A549 treated with DMSO at 1 μM for 4 hours (cell line): ENCODE data around the gene FIS1. TPM values are rescaled to one million over a fixed set of nuclear protein-coding genes. Genes with fewer than 3 reads are reported as not detected.

Experiments used
- total RNA-seq: library from RNA; stranded (reverse); fragments of 200-300 nt; extraction: Qiagen RNA extraction; gene quantifications from 5 replicates; pipeline ENCODE4 v1.2.3, GENCODE V29; 2022; ENCODE audit warnings: low read depth

The FIS1 gene
- total RNA-seq: 132 to 143 TPM (median 139 TPM) in 5 replicates

DNA sequence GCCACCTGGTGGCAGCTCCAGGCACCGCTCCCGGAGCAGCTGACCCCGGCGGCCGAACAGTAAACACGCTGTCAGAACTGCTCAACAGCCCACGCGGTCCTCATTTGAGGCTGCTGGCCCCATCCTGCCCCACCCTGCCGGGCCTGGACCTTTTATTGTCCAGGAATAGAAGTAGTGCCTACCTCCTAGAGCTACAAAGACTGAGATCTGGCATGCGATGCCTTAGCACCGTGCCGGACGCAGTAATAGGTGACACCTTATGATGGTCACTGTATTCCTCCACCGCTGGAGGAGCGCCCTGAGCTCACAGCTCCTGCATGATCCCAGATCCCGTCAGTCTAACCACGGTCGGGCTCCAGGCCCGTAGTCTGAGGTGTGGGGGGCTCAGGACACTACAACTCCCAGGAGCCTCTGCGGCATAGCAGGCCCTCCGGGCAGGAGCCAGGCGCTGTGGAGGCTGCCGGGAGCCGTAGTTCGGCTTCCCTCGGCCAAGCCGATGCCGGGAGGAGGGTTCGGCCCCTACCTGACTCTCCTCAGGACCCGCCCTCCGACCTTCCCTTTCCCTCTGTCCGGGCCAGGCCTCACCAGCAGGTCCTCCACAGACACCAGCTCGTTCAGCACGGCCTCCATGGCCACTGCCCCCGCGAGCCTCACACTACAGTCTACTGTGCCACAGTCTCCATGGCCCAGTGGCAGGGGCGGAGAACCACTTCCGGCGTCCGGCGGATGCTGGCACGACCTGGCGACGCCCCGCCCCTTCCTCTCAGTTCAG, at the start of gene FIS1:
Gene FIS1, minus strand, starts transcription at position 707 of the 772 bp plus-strand sequence. Its CDS starts 77 bp downstream, at position 630.

DNA sequence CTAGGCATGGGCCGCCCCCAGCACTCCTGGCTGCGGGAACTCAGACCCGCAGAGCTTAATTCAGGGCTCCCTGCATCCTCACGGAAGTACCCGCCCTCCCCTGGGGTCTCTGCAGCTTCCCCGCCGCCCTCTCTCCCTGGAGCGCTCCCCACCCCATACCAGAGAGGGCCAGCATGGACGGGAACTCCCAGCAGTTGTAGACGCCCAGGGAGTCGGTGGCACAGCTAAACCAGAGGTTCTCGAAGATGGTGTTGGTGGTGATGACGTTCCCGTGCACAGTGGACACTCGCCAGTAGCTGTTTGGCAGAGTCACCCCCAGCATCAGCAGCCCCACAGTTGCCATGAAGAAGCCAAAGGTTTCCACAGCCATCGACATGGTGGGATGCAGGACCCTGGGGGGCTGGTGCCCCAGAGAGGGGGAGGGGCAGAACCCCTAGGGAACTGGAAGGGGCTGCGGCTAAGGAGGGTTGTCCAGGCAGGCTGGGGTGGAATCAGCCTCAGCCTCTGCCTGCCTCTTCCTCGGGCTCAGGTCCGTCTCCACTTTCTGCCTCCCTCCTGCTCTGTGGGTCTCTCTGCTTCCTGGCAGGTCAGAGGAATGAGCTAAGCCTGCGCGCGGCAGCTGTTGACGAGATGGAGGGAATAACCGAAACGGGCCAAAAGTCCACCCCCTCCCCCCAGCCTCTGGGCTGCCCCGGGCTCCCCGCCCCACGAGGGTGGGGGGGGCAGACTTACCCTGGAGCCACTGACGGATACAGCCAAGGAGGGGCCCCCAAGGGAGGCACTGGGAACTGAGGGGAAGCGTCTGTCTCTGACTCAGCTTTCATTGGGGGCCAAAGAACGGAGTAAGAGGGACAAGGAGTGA, 7.4 kb downstream of the FIS1 start, which contains the start of gene CLDN15:
Gene CLDN15, minus strand, starts transcription at position 597 of the 862 bp plus-strand sequence. Its CDS starts 221 bp downstream, at position 376.

DNA sequence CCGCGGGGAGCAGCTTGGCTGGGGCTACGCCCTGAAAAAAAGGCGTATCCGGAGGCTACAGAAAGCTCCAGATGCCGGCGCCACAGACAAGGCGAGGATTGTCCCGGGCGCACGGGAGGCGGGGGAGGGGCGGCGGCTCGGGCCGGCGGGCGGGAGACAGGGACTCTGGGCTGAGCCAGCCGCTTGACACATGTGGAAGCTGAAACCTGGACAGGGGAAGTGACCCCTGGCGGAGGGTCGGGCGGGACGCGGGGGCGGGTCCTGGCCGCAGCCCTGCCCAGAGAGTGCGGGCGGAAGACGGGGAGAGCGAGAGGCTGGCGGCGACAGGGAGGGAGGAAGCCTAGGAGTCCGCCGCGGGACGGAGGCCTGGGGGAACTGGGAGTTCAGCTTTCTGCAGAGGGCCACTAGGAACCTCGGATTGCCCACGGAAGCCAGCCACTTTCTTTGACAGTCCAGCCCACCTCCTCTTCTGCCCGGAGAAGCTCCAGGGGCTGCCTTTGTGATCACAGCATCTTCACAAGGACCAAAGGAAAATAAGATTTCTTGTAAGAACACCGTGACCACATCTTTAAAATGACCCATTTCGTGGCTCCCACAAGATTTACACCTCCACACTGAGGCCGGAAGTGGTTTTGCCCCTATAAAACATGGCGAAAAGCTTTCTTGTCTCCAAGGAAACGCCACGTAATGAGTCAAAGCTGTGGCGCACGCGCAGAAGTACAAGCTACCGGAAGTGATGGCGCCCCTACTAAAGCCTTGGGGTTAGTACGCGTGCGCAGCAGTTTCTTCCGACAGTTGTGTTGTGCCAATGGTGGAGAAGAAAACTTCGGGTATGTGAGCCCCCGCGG, 27.3 kb downstream of the FIS1 start, which contains the start of the genes PLOD3 and ZNHIT1:
Gene PLOD3, minus strand, starts transcription at position 194 of the 848 bp plus-strand sequence. CDS start 307 bp downstream, outside the sequence.
Gene ZNHIT1, plus strand, starts transcription at position 778 of the 848 bp plus-strand sequence. Its CDS starts 31 bp downstream, at position 809.

DNA sequence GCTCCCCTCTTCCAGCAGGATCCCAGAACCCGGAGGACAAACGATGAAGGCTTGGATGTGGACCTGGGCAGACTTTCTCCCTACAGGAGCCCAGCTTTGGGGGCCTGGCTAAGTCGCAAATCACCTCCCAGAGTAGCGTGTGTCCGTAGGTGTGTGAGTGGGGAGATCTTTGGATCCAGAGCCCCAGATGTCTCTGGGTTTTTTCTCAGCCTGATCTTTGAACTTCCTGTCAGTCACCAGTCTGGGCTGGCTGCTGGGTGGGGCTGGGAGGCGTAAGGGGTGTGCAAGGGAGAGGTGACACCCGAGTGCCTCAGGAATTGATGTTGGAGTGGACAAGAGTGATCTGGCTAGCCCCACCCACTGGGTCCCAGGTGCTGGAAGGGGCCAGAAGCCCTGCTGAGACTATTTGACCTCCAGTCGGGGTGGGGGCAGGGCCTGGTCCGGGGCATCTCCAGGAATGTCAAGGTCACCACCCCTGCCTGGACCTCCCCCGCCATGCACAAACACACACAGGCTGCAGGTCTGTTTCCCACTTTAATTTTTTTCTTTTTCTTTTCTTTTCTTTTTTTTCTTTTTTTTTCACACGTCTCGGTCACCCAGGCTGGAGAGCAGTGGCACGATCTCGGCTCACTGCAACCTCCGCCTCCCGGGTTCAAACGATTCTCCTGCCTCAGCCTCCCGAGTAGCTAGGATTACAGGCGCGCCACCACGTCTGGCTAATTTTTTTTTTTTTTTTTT, 43.9 kb downstream of the FIS1 start, which contains the start of gene MOGAT3:
Gene MOGAT3, minus strand, starts transcription at position 175 of the 738 bp plus-strand sequence. CDS start 182 bp downstream, outside the sequence.

Other genes with a start within 250 kb of the FIS1 start
- gene MUC17, start 225.0 kb downstream of the FIS1 start, total RNA-seq: 0.01 to 0.05 TPM (median 0.02 TPM) in 5 replicates
- gene TRIM56, start 159.6 kb downstream of the FIS1 start, total RNA-seq: 7.7 to 12.6 TPM (median 12.3 TPM) in 5 replicates
- 793 to 966 TPM (median 846 TPM) in 5 replicates for gene SERPINE1, start 118.0 kb downstream of the FIS1 start, total RNA-seq
- 137 to 151 TPM (median 144 TPM) in 5 replicates for gene AP1S1, start 90.6 kb downstream of the FIS1 start, total RNA-seq
- gene VGF, start 79.5 kb downstream of the FIS1 start, total RNA-seq: 7.8 to 23.5 TPM (median 15.1 TPM) in 5 replicates
- gene NAT16, start 64.8 kb downstream of the FIS1 start, total RNA-seq: 0.09 to 0.28 TPM (median 0.17 TPM) in 5 replicates
- not detected in 5 replicates for gene MOGAT3, start 44.0 kb downstream of the FIS1 start, total RNA-seq
- gene PLOD3, start 27.5 kb downstream of the FIS1 start, total RNA-seq: 68.0 to 84.6 TPM (median 78.5 TPM) in 5 replicates
- gene ZNHIT1, start 26.9 kb downstream of the FIS1 start, total RNA-seq: 74.0 to 96.8 TPM (median 90.4 TPM) in 5 replicates
- 7.1 to 16.5 TPM (median 12.2 TPM) in 5 replicates for gene CLDN15, start 7.3 kb downstream of the FIS1 start, total RNA-seq
- gene IFT22, start 76.7 kb upstream of the FIS1 start, total RNA-seq: 50.8 to 53.4 TPM (median 51.6 TPM) in 5 replicates
- gene COL26A1, start 117.8 kb upstream of the FIS1 start, total RNA-seq: 0.21 to 0.58 TPM (median 0.49 TPM) in 5 replicates